ENCODE results near the gene C18orf32.
"Not testable (repeated sequence)": the region's sequence is repeated elsewhere in the genome, so short reads cannot be mapped to it uniquely, and the experiment has no call there.

C18orf32 gene

GRCh38 chr18:49464718-49465598 is 22.1 kb downstream of the C18orf32 start:
- Histone ChIP-seq H3K4me1 (ENCODE audit: insufficient read depth, low read length) (peaks cover 6% of the 10 kb centered on the region), H3K27ac (ENCODE audit: low read depth, low read length) (no peak overlapping the region), H3K36me3 (ENCODE audit: insufficient read depth, low read length) (no peaks in the 10 kb centered on the region), H3K27me3 (ENCODE audit: control insufficient read depth in 1 of 2, insufficient read depth in 2 of 2, low read length in 2 of 2) (no peaks in the 10 kb centered on the region), H3K4me3 (ENCODE audit: low read depth in 1 of 2, low read length in 2 of 2) (no peak overlapping the region), H3K9me3 (ENCODE audit: low read length) (no peaks in the 10 kb centered on the region), H3K9ac (ENCODE audit: low read length) (no peak overlapping the region)

GRCh38 chr18:49461602-49461977 is 25.4 kb downstream of the C18orf32 start:
- H3K36me3 ChIP-seq (ENCODE audit: insufficient read depth, low read length), result no peaks in the 10 kb centered on the region
- no peaks in the 10 kb centered on the region for H3K27me3 ChIP-seq (ENCODE audit: control insufficient read depth in 1 of 2, insufficient read depth in 2 of 2, low read length in 2 of 2)
- no peaks in the 10 kb centered on the region for H3K9me3 ChIP-seq (ENCODE audit: low read length)
- H3K4me3 ChIP-seq (ENCODE audit: low read depth in 1 of 2, low read length in 2 of 2), result no peak overlapping the region
- H3K9ac ChIP-seq (ENCODE audit: low read length), result no peak overlapping the region
- H3K4me1 ChIP-seq (ENCODE audit: insufficient read depth, low read length), result peaks cover 23% of the 10 kb centered on the region
- no peak overlapping the region for H3K27ac ChIP-seq (ENCODE audit: low read depth, low read length)

- Histone ChIP-seq H3K4me3 (ENCODE audit: low read depth in 1 of 2, low read length in 2 of 2) (peak overlapping the region; percentile 63 to 82), H3K9me3 (ENCODE audit: low read length) (no peaks in the 10 kb centered on the region), H3K9ac (ENCODE audit: low read length) (peak overlapping the region; percentile 46), H3K4me1 (ENCODE audit: insufficient read depth, low read length) (peaks cover 24% of the 10 kb centered on the region), H3K27ac (ENCODE audit: low read depth, low read length) (peak overlapping the region; percentile 38), H3K36me3 (ENCODE audit: insufficient read depth, low read length) (no peaks in the 10 kb centered on the region), H3K27me3 (ENCODE audit: control insufficient read depth in 1 of 2, insufficient read depth in 2 of 2, low read length in 2 of 2) (no peaks in the 10 kb centered on the region)
Measured at GRCh38 chr18:49460976-49461601, 25.9 kb downstream of the C18orf32 start.

GRCh38 chr18:49459404-49460171 is 27.4 kb downstream of the C18orf32 start:
- H3K27ac ChIP-seq (ENCODE audit: low read depth, low read length), result peak overlapping the region; percentile 38
- H3K27me3 ChIP-seq (ENCODE audit: control insufficient read depth in 1 of 2, insufficient read depth in 2 of 2, low read length in 2 of 2), result no peaks in the 10 kb centered on the region
- H3K4me3 ChIP-seq (ENCODE audit: low read depth in 1 of 2, low read length in 2 of 2), result peak overlapping the region; percentile 63 to 82
- no peaks in the 10 kb centered on the region for H3K36me3 ChIP-seq (ENCODE audit: insufficient read depth, low read length)
- H3K9me3 ChIP-seq (ENCODE audit: low read length), result no peaks in the 10 kb centered on the region
- H3K4me1 ChIP-seq (ENCODE audit: insufficient read depth, low read length), result peaks cover 24% of the 10 kb centered on the region
- peak overlapping the region; percentile 46 for H3K9ac ChIP-seq (ENCODE audit: low read length)

- Histone ChIP-seq H3K4me3 (ENCODE audit: low read depth in 1 of 2, low read length in 2 of 2) (no peak overlapping the region), H3K27me3 (ENCODE audit: control insufficient read depth in 1 of 2, insufficient read depth in 2 of 2, low read length in 2 of 2) (no peaks in the 10 kb centered on the region), H3K4me1 (ENCODE audit: insufficient read depth, low read length) (peaks cover 24% of the 10 kb centered on the region), H3K9ac (ENCODE audit: low read length) (no peak overlapping the region), H3K9me3 (ENCODE audit: low read length) (no peaks in the 10 kb centered on the region), H3K36me3 (ENCODE audit: insufficient read depth, low read length) (no peaks in the 10 kb centered on the region), H3K27ac (ENCODE audit: low read depth, low read length) (no peak overlapping the region)
Measured at GRCh38 chr18:49457616-49458015, 29.4 kb downstream of the C18orf32 start.

GRCh38 chr18:49456794-49457193 is 30.2 kb downstream of the C18orf32 start:
- H3K4me1 ChIP-seq (ENCODE audit: insufficient read depth, low read length), result peaks cover 24% of the 10 kb centered on the region
- H3K36me3 ChIP-seq (ENCODE audit: insufficient read depth, low read length), result no peaks in the 10 kb centered on the region
- H3K27ac ChIP-seq (ENCODE audit: low read depth, low read length), result no peak overlapping the region
- H3K9ac ChIP-seq (ENCODE audit: low read length), result no peak overlapping the region
- no peaks in the 10 kb centered on the region for H3K27me3 ChIP-seq (ENCODE audit: control insufficient read depth in 1 of 2, insufficient read depth in 2 of 2, low read length in 2 of 2)
- H3K9me3 ChIP-seq (ENCODE audit: low read length), result no peaks in the 10 kb centered on the region
- H3K4me3 ChIP-seq (ENCODE audit: low read depth in 1 of 2, low read length in 2 of 2), result no peak overlapping the region

GRCh38 chr18:49452534-49452933 is 34.5 kb downstream of the C18orf32 start:
- H3K9ac ChIP-seq (ENCODE audit: low read length); H3K4me3 ChIP-seq (ENCODE audit: low read depth in 1 of 2, low read length in 2 of 2); H3K4me1 ChIP-seq (ENCODE audit: insufficient read depth, low read length); H3K27me3 ChIP-seq (ENCODE audit: control insufficient read depth in 1 of 2, insufficient read depth in 2 of 2, low read length in 2 of 2); H3K36me3 ChIP-seq (ENCODE audit: insufficient read depth, low read length); H3K27ac ChIP-seq (ENCODE audit: low read depth, low read length): not testable (repeated sequence)
- H3K9me3 ChIP-seq (ENCODE audit: low read length), result peaks cover 11% of the 10 kb centered on the region

GRCh38 chr18:49447810-49448745 is 39.0 kb downstream of the C18orf32 start:
- H3K9ac ChIP-seq (ENCODE audit: low read length), result no peak overlapping the region
- no peaks in the 10 kb centered on the region for H3K36me3 ChIP-seq (ENCODE audit: insufficient read depth, low read length)
- H3K27ac ChIP-seq (ENCODE audit: low read depth, low read length), result no peak overlapping the region
- H3K27me3 ChIP-seq (ENCODE audit: control insufficient read depth in 1 of 2, insufficient read depth in 2 of 2, low read length in 2 of 2), result no peaks in the 10 kb centered on the region
- no peak overlapping the region for H3K4me3 ChIP-seq (ENCODE audit: low read depth in 1 of 2, low read length in 2 of 2)
- no peaks in the 10 kb centered on the region for H3K4me1 ChIP-seq (ENCODE audit: insufficient read depth, low read length)
- peaks cover 11% of the 10 kb centered on the region for H3K9me3 ChIP-seq (ENCODE audit: low read length)

- Histone ChIP-seq H3K4me3 (ENCODE audit: low read depth in 1 of 2, low read length in 2 of 2) (no peak overlapping the region), H3K9me3 (ENCODE audit: low read length) (peaks cover 11% of the 10 kb centered on the region), H3K9ac (ENCODE audit: low read length) (no peak overlapping the region)
Measured at GRCh38 chr18:49446481-49446880, 40.6 kb downstream of the C18orf32 start.

GRCh38 chr18:49444581-49444980 is 42.5 kb downstream of the C18orf32 start:
- Histone ChIP-seq H3K9ac (ENCODE audit: low read length) (no peak overlapping the region), H3K4me3 (ENCODE audit: low read depth in 1 of 2, low read length in 2 of 2) (no peak overlapping the region), H3K9me3 (ENCODE audit: low read length) (peaks cover 8% of the 10 kb centered on the region), H3K27ac (ENCODE audit: low read depth, low read length) (no peak overlapping the region), H3K4me1 (ENCODE audit: insufficient read depth, low read length) (no peaks in the 10 kb centered on the region), H3K36me3 (ENCODE audit: insufficient read depth, low read length) (no peaks in the 10 kb centered on the region), H3K27me3 (ENCODE audit: control insufficient read depth in 1 of 2, insufficient read depth in 2 of 2, low read length in 2 of 2) (no peaks in the 10 kb centered on the region)

More at GRCh38 chr18:49446481-49446880, 40.6 kb downstream of the C18orf32 start:
- no peaks in the 10 kb centered on the region for H3K4me1 ChIP-seq (ENCODE audit: insufficient read depth, low read length)
- H3K27ac ChIP-seq (ENCODE audit: low read depth, low read length), result no peak overlapping the region
- no peaks in the 10 kb centered on the region for H3K36me3 ChIP-seq (ENCODE audit: insufficient read depth, low read length)
- H3K27me3 ChIP-seq (ENCODE audit: control insufficient read depth in 1 of 2, insufficient read depth in 2 of 2, low read length in 2 of 2), result no peaks in the 10 kb centered on the region
